Measurements from ENCODE around the gene ANTXR2. TPM values are rescaled to one million over a fixed set of nuclear protein-coding genes. Genes with fewer than 3 reads are reported as not detected.

Gene ANTXR2
- total and polyA plus RNA-seq, 2 of the 8 experiments (the other 6 are each of a cell fraction or from before 2014, with no cell fraction given) = 1.1 to 7.5 TPM

DNA sequence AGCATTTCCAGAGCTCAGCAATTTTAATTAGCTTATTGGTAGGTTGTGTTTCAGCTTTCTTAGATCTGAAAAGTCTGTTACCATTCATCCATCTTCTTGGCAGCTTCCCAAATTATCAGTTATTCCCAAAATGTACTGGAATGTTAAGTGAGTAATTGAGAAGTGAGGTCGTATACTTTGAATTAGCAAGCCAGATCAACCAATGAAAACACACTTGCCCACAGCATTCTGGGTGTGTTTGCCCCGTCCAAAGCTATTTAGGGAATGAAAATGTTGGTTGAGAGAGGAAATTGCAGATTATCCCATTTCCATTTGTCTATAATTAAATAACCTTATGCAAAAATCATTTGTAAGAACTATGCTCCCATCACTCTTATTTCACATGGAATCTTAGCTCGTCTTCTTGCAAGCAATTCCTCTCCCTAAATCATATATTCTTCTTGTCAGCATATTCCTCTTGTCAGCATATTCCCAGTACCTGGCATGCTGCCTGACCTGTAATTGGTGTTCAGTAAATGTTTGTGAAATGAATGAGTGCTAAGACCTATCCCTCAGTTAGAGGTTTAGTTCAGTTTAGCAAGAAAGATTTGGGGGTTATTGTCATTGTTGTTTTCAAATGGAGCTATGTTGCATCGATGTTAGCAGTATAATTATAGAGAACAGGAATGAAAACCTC lies 23.3 kb upstream of the ANTXR2 start (continued):
- no peak for TF ChIP-seq CHD7 (IDR thresholded peaks at IDR 0.05; ENCODE audit: insufficient replicate concordance, low read length)
- no peak for TF ChIP-seq PHF8 (conservative IDR thresholded peaks at IDR 0.05; ENCODE audit: low read depth, low read length)
- no peak for TF ChIP-seq GTF2F1 (IDR thresholded peaks at IDR 0.05; ENCODE audit: borderline replicate concordance, low read depth, low read length)
- no peak for TF ChIP-seq JUN (IDR thresholded peaks at IDR 0.05; ENCODE audit: low read depth, low read length)
- no peak for TF ChIP-seq TAF1 (IDR thresholded peaks at IDR 0.05; ENCODE audit: low read depth, low read length)
- TF ChIP-seq CEBPB (IDR thresholded peaks at IDR 0.05; ENCODE audit: low read depth, low read length) = no peak
- no peak for TF ChIP-seq TCF12 (IDR thresholded peaks at IDR 0.05; ENCODE audit: low read depth, low read length)

Data from H1 (cell line).